Prostate gland (tissue), 2 donors: ENCODE data around the gene BCL2L1. TPM values are rescaled to one million over a fixed set of nuclear protein-coding genes. Genes with fewer than 3 reads are reported as not detected.
"Not testable (repeated sequence)": the region's sequence is repeated elsewhere in the genome, so short reads cannot be mapped to it uniquely, and the experiment has no call there.

ENCODE experiments used
- DNase-seq: peaks from one replicate; pipeline ENCODE4 v3.0.0-alpha.2; 2019; ENCODE audit warnings: low spot score
- H3K27ac ChIP-seq, 2 donors: fragments of 200-600 bp; sonication (generic); 2 replicates each; pipeline ENCODE4 v1.5.1; 2017 to 2019
- H3K27me3 ChIP-seq: fragments of 200-600 bp; sonication (generic); replicated peaks from 2 replicates; pipeline ENCODE4 v1.5.1; 2019; ENCODE audit not compliant: insufficient read depth
- H3K36me3 ChIP-seq, 2 donors: fragments of 200-600 bp; sonication (generic); 1 replicate in 1 of 2; 2 replicates in 1 of 2; pipeline versions ENCODE4 v1.5.1 to v1.8.1; 2017 to 2019
- H3K4me1 ChIP-seq: fragments of 200-600 bp; sonication (generic); replicated peaks from 2 replicates; pipeline ENCODE4 v1.5.1; 2019
- H3K4me3 ChIP-seq, 2 donors: fragments of 200-600 bp; sonication (generic); 2 replicates each; pipeline ENCODE4 v1.5.1; 2017 to 2019
- H3K9me3 ChIP-seq: fragments of 200-600 bp; sonication (generic); 2 replicates; pipeline ENCODE4 v1.5.1; 2017
- CTCF ChIP-seq, 4 experiments: fragments of 200-600 bp in 2 of 4; fragments of 450-650 bp in 2 of 4; sonication (generic) in 2 of 4; IDR thresholded peaks; 1 replicate in 3 of 4; 2 replicates in 1 of 4; pipeline ENCODE4 v1.5.1; 2016 to 2019; ENCODE audit warnings: antibody characterized with exemption in 4 of 4, mild to moderate bottlenecking in 2 of 4, moderate library complexity in 2 of 4
- POLR2A ChIP-seq: fragments of 450-650 bp; IDR thresholded peaks from one replicate; pipeline ENCODE4 v1.6.1; 2016; ENCODE audit warnings: antibody characterized with exemption, mild to moderate bottlenecking
- POLR2AphosphoS5 ChIP-seq: sonication (generic); formaldehyde crosslinking; IDR thresholded peaks from one replicate; pipeline ENCODE4 v1.6.1; 2017; ENCODE audit warnings: antibody characterized with exemption
- WGBS: methylation state at CpG from one replicate; pipeline ENCODE4 v1.1.5; 2018; 5-methylcytosine and 5-hydroxymethylcytosine counted together
- intact Hi-C: fragments of 100-400 bp; cut with DNase I; formaldehyde crosslinking; loops from one replicate; pipeline ENCODE4 v1.14.2; 2022
- total RNA-seq, 2 donors: library from RNA; depleted of rRNA; stranded (reverse); fragments of >200 nt; gene quantifications; one replicate each; pipeline ENCODE4 v1.1.0, GENCODE V29; 2016

Gene BCL2L1
- total RNA-seq, 2 donors from 2014 or later, result 127 to 155 TPM

DNA sequence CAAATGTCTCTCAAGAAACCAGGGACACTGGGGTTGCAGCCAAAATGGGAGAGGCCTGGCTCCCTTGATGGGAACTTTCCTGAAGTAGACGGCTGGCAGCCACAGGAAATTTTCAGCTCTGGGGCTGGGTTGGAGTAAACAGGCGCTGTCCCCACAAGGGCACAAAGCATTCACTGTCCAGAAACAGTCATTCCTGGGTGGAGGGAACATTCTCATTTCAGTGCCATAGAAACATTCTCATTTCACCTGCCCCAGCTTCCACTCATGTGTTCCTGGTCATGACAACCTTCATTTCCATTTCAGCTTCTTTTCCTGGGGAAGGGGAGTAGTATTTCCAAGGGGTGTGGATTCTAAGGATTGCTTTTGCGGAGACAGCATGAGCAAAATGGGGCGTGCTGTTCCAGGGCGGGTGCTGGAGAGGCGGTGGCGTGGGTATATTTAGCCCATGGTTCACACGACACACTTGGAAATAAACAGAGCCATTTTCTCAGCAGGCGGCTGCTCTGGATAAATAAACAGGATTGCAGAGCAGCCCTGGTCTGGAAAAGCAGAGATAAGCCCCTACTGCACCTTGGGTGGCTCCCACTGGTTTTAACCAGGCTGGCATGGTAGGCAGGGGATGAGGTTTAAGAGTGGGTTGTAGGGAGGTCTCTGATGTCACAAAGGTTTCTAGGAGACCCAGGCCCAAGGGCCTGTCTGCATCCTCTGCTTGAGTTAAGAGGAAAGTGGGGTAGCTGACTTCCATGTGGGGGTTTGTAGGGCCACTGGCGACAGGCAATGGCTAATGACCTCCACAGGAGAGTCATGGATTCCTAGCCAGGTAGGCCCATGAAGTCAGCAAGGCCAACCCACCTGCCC lies 52.1 kb downstream of the BCL2L1 start:
- no peak overlapping the region for H3K4me3 ChIP-seq
- intact Hi-C loops, result loop anchor here (2.0 kb wide), 1 partner anchor 42 kb away; no protein-coding TSS in a partner anchor
- H3K27ac ChIP-seq, result peak overlapping the region; percentile 75 to 91
- peaks cover 31% of the 10 kb centered on the region for H3K4me1 ChIP-seq
- peak; percentile 68 for DNase-seq
- peaks cover 0 to 3% of the 10 kb centered on the region in 2 donors for H3K36me3 ChIP-seq
- 44% methylated on average over 10 of the region's 10 CpGs for WGBS
- TF ChIP-seq CTCF (IDR thresholded peaks at IDR 0.05), result peak in 1 of 4 experiments; percentile 2
- no peak for TF ChIP-seq POLR2A
- no peak for TF ChIP-seq POLR2AphosphoS5
- H3K9me3 ChIP-seq, result no peaks in the 10 kb centered on the region
- H3K27me3 ChIP-seq, result no peaks in the 10 kb centered on the region

DNA sequence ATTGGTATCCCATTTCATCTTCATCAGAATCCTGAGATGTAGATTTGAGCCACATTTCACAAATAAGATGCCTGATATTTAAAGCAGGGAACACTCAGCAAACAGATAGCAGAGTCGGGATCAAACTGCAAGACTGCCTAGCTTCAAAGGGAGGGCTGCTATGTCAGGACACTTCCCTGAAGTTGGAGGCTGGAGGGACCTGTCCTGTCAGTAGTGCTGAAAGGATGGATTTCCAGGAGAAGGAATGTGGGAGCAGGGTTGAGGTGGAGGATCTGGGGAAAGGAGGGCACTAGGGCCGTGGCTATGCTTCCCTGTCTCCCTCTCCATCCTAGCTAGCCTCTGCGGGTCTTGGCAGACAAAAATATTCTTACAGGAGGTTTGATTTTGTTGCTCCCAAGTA lies 52.8 kb downstream of the BCL2L1 start:
- no peaks in the 10 kb centered on the region for H3K9me3 ChIP-seq
- H3K36me3 ChIP-seq, result peaks cover 0 to 6% of the 10 kb centered on the region in 2 donors
- 35% methylated on average over 3 of the region's 3 CpGs for WGBS
- H3K27ac ChIP-seq, result peak overlapping the region; percentile 75 to 91
- H3K27me3 ChIP-seq, result no peaks in the 10 kb centered on the region
- intact Hi-C loops, result loop anchor here (2.0 kb wide), 1 partner anchor 43 kb away; no protein-coding TSS in a partner anchor
- no peak for DNase-seq
- peaks cover 31% of the 10 kb centered on the region for H3K4me1 ChIP-seq
- TF ChIP-seq CTCF (IDR thresholded peaks at IDR 0.05), result no peak
- H3K4me3 ChIP-seq, result no peak overlapping the region

DNA sequence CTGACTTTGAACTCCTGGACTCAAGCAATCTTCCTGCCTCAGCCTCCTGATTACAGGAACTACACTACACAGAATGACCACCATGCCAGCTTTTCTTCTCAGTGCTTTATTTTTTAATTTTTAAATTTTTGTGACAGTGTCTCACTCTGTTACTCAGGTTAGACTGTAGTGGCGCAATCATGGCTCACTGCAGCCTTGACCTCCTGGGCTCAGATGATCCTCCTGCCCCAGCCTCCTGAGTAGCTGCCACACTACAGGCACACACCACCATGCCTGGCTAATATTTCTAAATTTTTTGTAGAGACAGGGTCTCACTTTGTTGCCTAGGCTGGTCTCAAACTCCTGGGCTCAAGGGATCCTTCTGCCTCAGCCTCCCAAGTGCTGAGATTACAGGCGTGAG lies 53.7 kb downstream of the BCL2L1 start:
- H3K27ac ChIP-seq, result peak overlapping the region; percentile 75 to 91
- WGBS, result 96% methylated on average over 2 of the region's 2 CpGs
- intact Hi-C loops, result not testable (repeated sequence)

GRCh38 chr20:31667315-31668285 lies 55.1 kb downstream of the BCL2L1 start:
- Histone ChIP-seq H3K36me3 (peaks cover 0 to 6% of the 10 kb centered on the region in 2 donors), H3K4me1 (peaks cover 42% of the 10 kb centered on the region), H3K4me3 (no peak overlapping the region), H3K27me3 (no peaks in the 10 kb centered on the region), H3K9me3 (no peaks in the 10 kb centered on the region), H3K27ac (peak overlapping the region; percentile 40 to 91)
- no peak for DNase-seq
- WGBS, result 81% methylated on average over 15 of the region's 15 CpGs
- intact Hi-C loops, result no loop called here
- no peak for TF ChIP-seq POLR2A
- no peak for TF ChIP-seq CTCF (IDR thresholded peaks at IDR 0.05)
- no peak for TF ChIP-seq POLR2AphosphoS5

More for the DNA sequence above, 53.7 kb downstream of the BCL2L1 start:
- H3K4me1 ChIP-seq, result peaks cover 35% of the 10 kb centered on the region
- not testable (repeated sequence) for H3K4me3 ChIP-seq, H3K36me3 ChIP-seq, H3K9me3 ChIP-seq, DNase-seq, H3K27me3 ChIP-seq
